Body of pancreas (tissue), 4 donors: ENCODE results near the gene PLAAT2.

Source experiments
- CTCF ChIP-seq, 7 experiments: fragments of 450-650 bp in 4 of 7; fragments of 200-600 bp in 3 of 7; sonication (generic) in 3 of 7; IDR thresholded peaks; one replicate each; pipeline ENCODE4 v1.5.1; 2016 to 2019; ENCODE audit warnings: antibody characterized with exemption in 7 of 7
- POLR2A ChIP-seq, 3 donors: fragments of 450-650 bp; IDR thresholded peaks; one replicate each; pipeline ENCODE4 v1.6.1; 2016; ENCODE audit warnings: antibody characterized with exemption in 3 of 3, mild to moderate bottlenecking in 2 of 3

GRCh38 chr11:63505857-63506528, 57.2 kb downstream of the PLAAT2 start, which contains the start of gene LGALS12:
- TF ChIP-seq CTCF (IDR thresholded peaks at IDR 0.05) (no peak), POLR2A (IDR thresholded peaks at IDR 0.05) (no peak)
